WTC11 (cell line): ENCODE results near the gene KRTAP21-2.

Source experiments
- ARID4B ChIP-seq: sonication (generic); formaldehyde crosslinking; IDR thresholded peaks from 2 replicates; pipeline ENCODE4 v1.8.0; 2023; ENCODE audit warnings: missing genetic modification reagents, mild to moderate bottlenecking, borderline replicate concordance
- ATF1 ChIP-seq: sonication (generic); formaldehyde crosslinking; IDR thresholded peaks from 2 replicates; pipeline ENCODE4 v1.8.1; 2023; ENCODE audit warnings: mild to moderate bottlenecking, moderate library complexity, missing genetic modification reagents
- CTCF ChIP-seq: fragments of 200-600 bp; IDR thresholded peaks from 2 replicates; pipeline ENCODE4 v1.8.0; 2022; ENCODE audit warnings: antibody characterized with exemption
- OVOL2 ChIP-seq: fragments of 250-450 bp; sonication (Bioruptor Pico); IDR thresholded peaks from 2 replicates; pipeline ENCODE4 v1.9.0; 2021; ENCODE audit warnings: mild to moderate bottlenecking, borderline replicate concordance
- SOX15 ChIP-seq: fragments of 250-450 bp; sonication (Bioruptor Pico); IDR thresholded peaks from 2 replicates; pipeline ENCODE4 v1.9.0; 2021; ENCODE audit warnings: mild to moderate bottlenecking
- TP53 ChIP-seq: sonication (generic); formaldehyde crosslinking; IDR thresholded peaks from 2 replicates; pipeline ENCODE4 v1.8.1; 2023; ENCODE audit warnings: mild to moderate bottlenecking, missing genetic modification reagents
- TF ChIP-seq, protein P1 (sequence below): sonication (generic); formaldehyde crosslinking; IDR thresholded peaks from 2 replicates; pipeline ENCODE4 v1.8.1; 2022; ENCODE audit warnings: mild to moderate bottlenecking, moderate library complexity, missing genetic modification reagents
- TF ChIP-seq, protein P2 (sequence below): sonication (generic); formaldehyde crosslinking; IDR thresholded peaks from 2 replicates; pipeline ENCODE4 v1.8.1; 2022; ENCODE audit warnings: low read depth, missing genetic modification reagents, borderline replicate concordance

DNA sequence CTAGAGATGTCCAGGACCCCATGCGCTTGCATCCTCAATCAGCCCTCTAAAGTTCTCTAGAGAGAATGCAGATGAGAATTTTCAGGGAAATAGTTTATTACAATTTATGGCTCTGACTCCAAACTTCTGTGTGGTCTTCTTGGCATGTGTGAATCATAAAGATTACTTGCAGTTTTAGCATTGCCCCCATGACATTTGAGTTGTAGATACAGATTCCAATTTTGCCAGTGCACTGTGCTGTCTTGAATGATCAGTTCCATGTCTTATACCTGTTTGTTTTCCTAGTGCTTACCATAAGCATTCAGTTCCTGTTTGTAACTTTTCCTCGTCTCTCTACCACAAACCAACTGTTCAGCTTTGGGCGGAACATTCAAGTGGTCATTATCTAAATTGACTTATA is 33.3 kb downstream of the KRTAP21-2 start:
- no peak for TF ChIP-seq SOX15 (CRISPR knock-in tag)
- TF ChIP-seq, protein P1, sequence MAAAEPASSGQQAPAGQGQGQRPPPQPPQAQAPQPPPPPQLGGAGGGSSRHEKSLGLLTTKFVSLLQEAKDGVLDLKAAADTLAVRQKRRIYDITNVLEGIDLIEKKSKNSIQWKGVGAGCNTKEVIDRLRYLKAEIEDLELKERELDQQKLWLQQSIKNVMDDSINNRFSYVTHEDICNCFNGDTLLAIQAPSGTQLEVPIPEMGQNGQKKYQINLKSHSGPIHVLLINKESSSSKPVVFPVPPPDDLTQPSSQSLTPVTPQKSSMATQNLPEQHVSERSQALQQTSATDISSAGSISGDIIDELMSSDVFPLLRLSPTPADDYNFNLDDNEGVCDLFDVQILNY (CRISPR knock-in tag), result no peak
- no peak for TF ChIP-seq ARID4B (CRISPR knock-in tag)
- TF ChIP-seq CTCF, result no peak
- no peak for TF ChIP-seq TP53
- TF ChIP-seq, protein P2, sequence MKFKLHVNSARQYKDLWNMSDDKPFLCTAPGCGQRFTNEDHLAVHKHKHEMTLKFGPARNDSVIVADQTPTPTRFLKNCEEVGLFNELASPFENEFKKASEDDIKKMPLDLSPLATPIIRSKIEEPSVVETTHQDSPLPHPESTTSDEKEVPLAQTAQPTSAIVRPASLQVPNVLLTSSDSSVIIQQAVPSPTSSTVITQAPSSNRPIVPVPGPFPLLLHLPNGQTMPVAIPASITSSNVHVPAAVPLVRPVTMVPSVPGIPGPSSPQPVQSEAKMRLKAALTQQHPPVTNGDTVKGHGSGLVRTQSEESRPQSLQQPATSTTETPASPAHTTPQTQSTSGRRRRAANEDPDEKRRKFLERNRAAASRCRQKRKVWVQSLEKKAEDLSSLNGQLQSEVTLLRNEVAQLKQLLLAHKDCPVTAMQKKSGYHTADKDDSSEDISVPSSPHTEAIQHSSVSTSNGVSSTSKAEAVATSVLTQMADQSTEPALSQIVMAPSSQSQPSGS (CRISPR knock-in tag), result no peak
- no peak for TF ChIP-seq OVOL2 (CRISPR knock-in tag)
- TF ChIP-seq ATF1, result no peak
